ENCODE data around the gene PPM1H.

- TF ChIP-seq, protein P1, sequence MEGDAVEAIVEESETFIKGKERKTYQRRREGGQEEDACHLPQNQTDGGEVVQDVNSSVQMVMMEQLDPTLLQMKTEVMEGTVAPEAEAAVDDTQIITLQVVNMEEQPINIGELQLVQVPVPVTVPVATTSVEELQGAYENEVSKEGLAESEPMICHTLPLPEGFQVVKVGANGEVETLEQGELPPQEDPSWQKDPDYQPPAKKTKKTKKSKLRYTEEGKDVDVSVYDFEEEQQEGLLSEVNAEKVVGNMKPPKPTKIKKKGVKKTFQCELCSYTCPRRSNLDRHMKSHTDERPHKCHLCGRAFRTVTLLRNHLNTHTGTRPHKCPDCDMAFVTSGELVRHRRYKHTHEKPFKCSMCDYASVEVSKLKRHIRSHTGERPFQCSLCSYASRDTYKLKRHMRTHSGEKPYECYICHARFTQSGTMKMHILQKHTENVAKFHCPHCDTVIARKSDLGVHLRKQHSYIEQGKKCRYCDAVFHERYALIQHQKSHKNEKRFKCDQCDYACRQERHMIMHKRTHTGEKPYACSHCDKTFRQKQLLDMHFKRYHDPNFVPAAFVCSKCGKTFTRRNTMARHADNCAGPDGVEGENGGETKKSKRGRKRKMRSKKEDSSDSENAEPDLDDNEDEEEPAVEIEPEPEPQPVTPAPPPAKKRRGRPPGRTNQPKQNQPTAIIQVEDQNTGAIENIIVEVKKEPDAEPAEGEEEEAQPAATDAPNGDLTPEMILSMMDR (IDR thresholded peaks at IDR 0.05), result no peak
- TF ChIP-seq, protein P2, sequence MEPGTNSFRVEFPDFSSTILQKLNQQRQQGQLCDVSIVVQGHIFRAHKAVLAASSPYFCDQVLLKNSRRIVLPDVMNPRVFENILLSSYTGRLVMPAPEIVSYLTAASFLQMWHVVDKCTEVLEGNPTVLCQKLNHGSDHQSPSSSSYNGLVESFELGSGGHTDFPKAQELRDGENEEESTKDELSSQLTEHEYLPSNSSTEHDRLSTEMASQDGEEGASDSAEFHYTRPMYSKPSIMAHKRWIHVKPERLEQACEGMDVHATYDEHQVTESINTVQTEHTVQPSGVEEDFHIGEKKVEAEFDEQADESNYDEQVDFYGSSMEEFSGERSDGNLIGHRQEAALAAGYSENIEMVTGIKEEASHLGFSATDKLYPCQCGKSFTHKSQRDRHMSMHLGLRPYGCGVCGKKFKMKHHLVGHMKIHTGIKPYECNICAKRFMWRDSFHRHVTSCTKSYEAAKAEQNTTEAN (CRISPR knock-in tag; IDR thresholded peaks at IDR 0.05), result no peak
- TF ChIP-seq IRF1 (CRISPR knock-in tag; IDR thresholded peaks at IDR 0.05) (no peak), FOXP4 (CRISPR knock-in tag; IDR thresholded peaks at IDR 0.05) (no peak), ZNF512 (CRISPR knock-in tag; IDR thresholded peaks at IDR 0.05; ENCODE audit: borderline replicate concordance) (no peak), JUN (CRISPR knock-in tag; IDR thresholded peaks at IDR 0.05) (no peak), CREM (CRISPR knock-in tag; IDR thresholded peaks at IDR 0.05) (no peak)
- TF ChIP-seq, protein P3, sequence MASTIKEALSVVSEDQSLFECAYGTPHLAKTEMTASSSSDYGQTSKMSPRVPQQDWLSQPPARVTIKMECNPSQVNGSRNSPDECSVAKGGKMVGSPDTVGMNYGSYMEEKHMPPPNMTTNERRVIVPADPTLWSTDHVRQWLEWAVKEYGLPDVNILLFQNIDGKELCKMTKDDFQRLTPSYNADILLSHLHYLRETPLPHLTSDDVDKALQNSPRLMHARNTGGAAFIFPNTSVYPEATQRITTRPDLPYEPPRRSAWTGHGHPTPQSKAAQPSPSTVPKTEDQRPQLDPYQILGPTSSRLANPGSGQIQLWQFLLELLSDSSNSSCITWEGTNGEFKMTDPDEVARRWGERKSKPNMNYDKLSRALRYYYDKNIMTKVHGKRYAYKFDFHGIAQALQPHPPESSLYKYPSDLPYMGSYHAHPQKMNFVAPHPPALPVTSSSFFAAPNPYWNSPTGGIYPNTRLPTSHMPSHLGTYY (CRISPR knock-in tag; IDR thresholded peaks at IDR 0.05), result no peak
- TF ChIP-seq, protein P4, sequence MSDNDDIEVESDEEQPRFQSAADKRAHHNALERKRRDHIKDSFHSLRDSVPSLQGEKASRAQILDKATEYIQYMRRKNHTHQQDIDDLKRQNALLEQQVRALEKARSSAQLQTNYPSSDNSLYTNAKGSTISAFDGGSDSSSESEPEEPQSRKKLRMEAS (CRISPR knock-in tag; IDR thresholded peaks at IDR 0.05), result no peak
These were observed 134.1 kb downstream of the PPM1H start for GRCh38 chr12:62800707-62801400.

Measured in WTC11 (cell line).